Common myeloid progenitor, CD34-positive (primary cell): Measurements from ENCODE around the gene FKBP2.

ENCODE experiments used
- CTCF ChIA-PET: fragments of 350-600 bp; sonication (Branson Sonifier 250); formaldehyde crosslinking; loops from one replicate; lab custom pipeline; 2021; ENCODE audit warnings: antibody characterized with exemption; lab: Charles Lee
- POLR2A ChIA-PET: fragments of 350-600 bp; sonication (Branson Sonifier 250); formaldehyde crosslinking; loops from one replicate; lab custom pipeline; 2021; ENCODE audit warnings: antibody characterized with exemption; lab: Charles Lee
- DNase-seq, 3 donors: peaks; one replicate each; pipeline versions ENCODE4 v3.0.0 to v3.0.0-alpha.2; 2013
- H3K27ac ChIP-seq, 2 experiments: 1 replicate in 1 of 2; 2 replicates in 1 of 2; pipeline ENCODE4 v1.7.0; 2013; ENCODE audit warnings: inconsistent platforms in 2 of 2, low read length in 2 of 2, mild to moderate bottlenecking in 2 of 2, low read depth in 1 of 2, moderate library complexity in 1 of 2; ENCODE audit not compliant: severe bottlenecking in 2 of 2, insufficient read depth in 1 of 2, poor library complexity in 1 of 2
- H3K27me3 ChIP-seq, 5 experiments: replicated peaks in 2 of 5; 1 replicate in 3 of 5; 2 replicates in 2 of 5; pipeline versions ENCODE4 v1.6.1 to v1.7.0; 2013; ENCODE audit warnings: low read length in 4 of 5, mild to moderate bottlenecking in 2 of 5, moderate library complexity in 2 of 5, inconsistent platforms in 1 of 5; ENCODE audit not compliant: insufficient read depth in 5 of 5, control insufficient read depth in 4 of 5
- H3K36me3 ChIP-seq, 4 experiments: 1 replicate in 2 of 4; 2 replicates in 2 of 4; pipeline versions ENCODE4 v1.6.1 to v1.7.0; 2013; ENCODE audit warnings: low read length in 3 of 4, control low read depth in 1 of 4, mild to moderate bottlenecking in 1 of 4; ENCODE audit not compliant: control insufficient read depth in 4 of 4, insufficient read depth in 4 of 4
- H3K4me1 ChIP-seq, 4 experiments: 1 replicate in 3 of 4; 2 replicates in 1 of 4; pipeline versions ENCODE4 v1.6.1 to v1.7.1; 2013; ENCODE audit warnings: low read length in 3 of 4, mild to moderate bottlenecking in 3 of 4, control low read depth in 1 of 4, inconsistent platforms in 1 of 4, moderate library complexity in 1 of 4; ENCODE audit not compliant: control insufficient read depth in 4 of 4, insufficient read depth in 4 of 4; ENCODE audit errors: control extremely low read depth in 1 of 4
- H3K4me3 ChIP-seq, 7 experiments: 1 replicate in 4 of 7; 2 replicates in 3 of 7; pipeline versions ENCODE4 v1.5.1 to v1.7.0; 2013; ENCODE audit warnings: mild to moderate bottlenecking in 7 of 7, low read length in 6 of 7, moderate library complexity in 6 of 7, inconsistent platforms in 2 of 7, low read depth in 2 of 7, control low read depth in 1 of 7; ENCODE audit not compliant: insufficient read depth in 4 of 7, control insufficient read depth in 1 of 7; ENCODE audit errors: extremely low read depth in 1 of 7
- H3K9me3 ChIP-seq, 5 experiments: 1 replicate in 4 of 5; 2 replicates in 1 of 5; pipeline versions ENCODE4 v1.6.1 to v1.7.1; 2013; ENCODE audit warnings: low read length in 4 of 5, mild to moderate bottlenecking in 2 of 5, inconsistent platforms in 1 of 5, low read depth in 1 of 5, moderate library complexity in 1 of 5; ENCODE audit not compliant: control insufficient read depth in 4 of 5, insufficient read depth in 2 of 5; ENCODE audit errors: control extremely low read depth in 1 of 5
- WGBS: methylation state at CpG from one replicate; pipeline ENCODE4 v1.1.5; 2013; ENCODE audit not compliant: insufficient coverage; 5-methylcytosine and 5-hydroxymethylcytosine counted together

FKBP2 gene

DNA sequence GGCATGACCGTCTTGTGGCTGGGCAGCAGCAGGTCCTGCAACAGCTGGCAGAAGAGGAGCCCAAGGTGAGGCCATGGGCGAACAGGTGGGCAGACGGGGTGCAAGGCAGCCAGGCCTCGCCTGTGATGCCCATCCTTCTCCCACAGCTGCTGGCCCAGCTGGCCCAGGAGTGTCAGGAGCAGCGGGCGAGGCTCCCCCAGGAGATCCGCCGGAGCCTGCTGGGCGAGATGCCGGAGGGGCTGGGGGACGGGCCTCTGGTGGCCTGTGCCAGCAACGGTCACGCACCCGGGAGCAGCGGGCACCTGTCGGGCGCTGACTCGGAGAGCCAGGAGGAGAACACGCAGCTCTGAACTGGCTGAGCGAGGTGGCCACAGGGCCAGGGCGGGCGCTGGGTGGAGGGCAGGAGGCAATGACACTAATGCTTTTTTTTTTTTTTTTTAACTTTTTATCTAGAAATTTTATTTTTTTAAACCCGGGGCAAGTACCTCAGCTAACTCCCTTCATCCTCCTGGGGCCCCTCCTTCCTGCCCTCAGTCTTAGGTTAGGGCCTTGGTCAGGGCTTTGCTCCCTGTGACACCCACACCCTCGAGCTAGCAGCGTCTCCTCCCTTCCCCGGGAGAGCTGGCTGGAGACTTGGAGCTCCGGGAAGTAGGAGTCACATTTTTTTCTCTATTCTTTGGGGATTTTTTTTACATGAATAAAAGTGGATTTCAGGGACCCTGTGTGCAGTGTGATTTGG lies 26.5 kb downstream of the FKBP2 start:
- H3K36me3 ChIP-seq = peaks cover 0 to 38% (median 21%) of the 10 kb centered on the region in 4 experiments
- peak overlapping the region; percentile 50 to 96 for H3K27ac ChIP-seq
- ChIA-PET CTCF (interaction anchor here (1.0 to 11.4 kb wide), 8 partner anchors 9 to 77 kb away, joined by 3 to 106 read pairs (median 14); partner anchors contain the start of genes CATSPERZ, FERMT3, PLCB3 and PPP1R14B), POLR2A (interaction anchor here (0.6 to 1.4 kb wide), 3 partner anchors 17 to 290 kb away, joined by 3 to 4 read pairs (median 3); partner anchors contain the start of gene FERMT3)
- no peaks in the 10 kb centered on the region for H3K27me3 ChIP-seq
- DNase-seq = peak in 1 of 3 donors; percentile 16
- H3K4me1 ChIP-seq = peaks cover 4 to 47% (median 41%) of the 10 kb centered on the region in 4 experiments
- peak overlapping the region in 3 of 7 experiments; percentile 32 to 87 (median 76) for H3K4me3 ChIP-seq
- no peaks in the 10 kb centered on the region for H3K9me3 ChIP-seq
- 95% methylated on average over 17 of the region's 27 CpGs for WGBS

DNA sequence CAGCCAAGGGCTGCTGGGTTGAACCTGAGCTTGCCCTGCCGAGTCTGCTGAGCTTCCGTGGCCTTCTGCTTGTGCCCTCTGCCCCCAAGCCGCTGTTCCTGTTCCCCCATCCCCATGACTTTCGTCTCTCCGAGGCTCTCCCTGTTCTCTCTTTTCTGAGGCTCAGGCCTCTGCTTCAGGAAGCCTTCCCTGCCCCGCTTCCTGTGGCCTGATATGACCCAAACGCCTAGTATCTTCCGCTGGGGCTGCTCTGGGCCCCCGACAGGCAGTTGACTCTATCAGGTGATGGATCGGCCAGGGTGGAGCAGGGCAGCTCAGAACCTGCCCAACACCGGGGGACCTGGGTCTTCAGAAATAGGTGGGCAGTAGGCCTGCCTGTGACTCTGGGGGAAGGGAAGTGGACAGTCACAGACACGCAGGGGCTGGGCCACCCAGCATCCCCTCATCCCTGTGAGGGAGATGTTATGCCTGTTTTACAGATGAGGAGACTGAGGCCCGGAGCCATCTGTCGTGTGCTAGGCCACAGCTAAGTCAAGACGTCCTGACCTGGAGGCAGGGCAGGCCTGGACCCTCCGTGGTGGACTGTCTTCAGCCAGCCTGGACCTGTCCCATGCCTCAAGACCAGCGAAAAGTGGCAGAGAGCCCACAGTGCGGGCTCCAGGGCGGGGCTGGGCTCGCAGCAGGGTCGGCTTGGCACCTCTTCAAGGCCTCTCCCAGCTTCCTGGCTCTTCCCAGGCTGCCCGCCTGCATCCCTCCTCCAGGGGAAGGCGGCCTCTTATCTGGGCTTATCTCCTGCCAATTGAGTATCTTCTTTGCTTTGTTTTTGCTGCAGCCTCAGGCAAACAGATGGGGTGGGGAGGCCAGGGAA lies 27.4 kb downstream of the FKBP2 start:
- Histone ChIP-seq H3K4me1 (peaks cover 4 to 51% (median 41%) of the 10 kb centered on the region in 4 experiments), H3K4me3 (peak overlapping the region in 5 of 7 experiments; percentile 76 to 94 (median 87)), H3K9me3 (no peaks in the 10 kb centered on the region), H3K27me3 (no peaks in the 10 kb centered on the region), H3K27ac (peak overlapping the region; percentile 88 to 96), H3K36me3 (peaks cover 0 to 34% (median 15%) of the 10 kb centered on the region in 4 experiments)
- WGBS = 25% methylated on average over 18 of the region's 23 CpGs
- ChIA-PET POLR2A (interaction anchor here (0.5 to 3.9 kb wide), 6 partner anchors 16 to 291 kb away, joined by 3 to 30 read pairs (median 4); partner anchors contain the start of genes BAD, FERMT3, FKBP2 and GPR137), CTCF (interaction anchor here (0.8 to 11.4 kb wide), 13 partner anchors 10 to 78 kb away, joined by 3 to 106 read pairs (median 4); partner anchors contain the start of genes CATSPERZ, FERMT3, FKBP2 and PLCB3)
- peak in 2 of 3 donors; percentile 18 to 27 for DNase-seq

DNA sequence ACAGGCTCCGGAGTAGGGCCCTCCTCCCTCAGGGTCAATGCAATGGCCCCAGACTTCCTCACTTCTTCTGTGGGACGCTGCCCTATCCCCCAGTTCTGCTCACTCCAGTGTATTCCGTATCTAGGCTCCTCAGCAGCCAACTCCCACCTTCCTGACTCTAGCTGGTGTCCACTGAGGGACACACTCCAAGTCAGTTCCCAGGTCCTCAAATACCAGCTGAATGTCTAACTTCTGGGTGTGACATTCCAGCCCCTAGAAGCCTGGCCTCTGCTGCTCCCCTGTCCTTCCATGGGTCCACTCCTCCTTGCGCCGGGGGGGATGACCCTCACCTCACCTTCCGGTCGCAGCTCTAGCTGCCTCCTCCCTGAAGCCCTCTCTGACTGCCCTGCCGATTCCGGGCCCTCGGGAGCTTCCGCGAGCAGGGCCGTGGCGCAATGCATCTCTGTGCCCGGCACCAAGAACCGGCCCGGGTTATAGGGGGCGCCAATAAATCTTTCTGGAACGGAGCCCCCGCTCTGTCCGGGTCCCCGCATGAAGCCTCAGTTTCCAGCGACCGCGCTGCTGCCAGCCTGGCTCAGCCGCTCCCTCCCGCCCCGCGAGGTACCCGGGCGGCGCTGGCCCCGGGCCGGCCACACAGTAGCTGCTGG lies 28.1 kb downstream of the FKBP2 start:
- H3K4me3 ChIP-seq = peak overlapping the region; percentile 76 to 94 (median 86)
- whole genome bisulfite sequencing = 0% methylated on average over 31 of the region's 34 CpGs
- H3K4me1 ChIP-seq = peaks cover 4 to 51% (median 41%) of the 10 kb centered on the region in 4 experiments
- H3K27me3 ChIP-seq = no peaks in the 10 kb centered on the region
- H3K27ac ChIP-seq = peak overlapping the region; percentile 88 to 96
- DNase-seq = peak in 2 of 3 donors; percentile 31 to 42
- H3K9me3 ChIP-seq = no peaks in the 10 kb centered on the region
- POLR2A ChIA-PET = interaction anchor here (0.5 to 3.9 kb wide), 7 partner anchors 16 to 291 kb away, joined by 3 to 30 read pairs (median 4); partner anchors contain the start of genes BAD, FERMT3, FKBP2 and GPR137
- peaks cover 0 to 26% (median 10%) of the 10 kb centered on the region in 4 experiments for H3K36me3 ChIP-seq
- CTCF ChIA-PET = interaction anchor here (0.8 to 11.4 kb wide), 10 partner anchors 10 to 63 kb away, joined by 3 to 106 read pairs (median 9); partner anchors contain the start of genes CATSPERZ, FERMT3, FKBP2 and PLCB3

DNA sequence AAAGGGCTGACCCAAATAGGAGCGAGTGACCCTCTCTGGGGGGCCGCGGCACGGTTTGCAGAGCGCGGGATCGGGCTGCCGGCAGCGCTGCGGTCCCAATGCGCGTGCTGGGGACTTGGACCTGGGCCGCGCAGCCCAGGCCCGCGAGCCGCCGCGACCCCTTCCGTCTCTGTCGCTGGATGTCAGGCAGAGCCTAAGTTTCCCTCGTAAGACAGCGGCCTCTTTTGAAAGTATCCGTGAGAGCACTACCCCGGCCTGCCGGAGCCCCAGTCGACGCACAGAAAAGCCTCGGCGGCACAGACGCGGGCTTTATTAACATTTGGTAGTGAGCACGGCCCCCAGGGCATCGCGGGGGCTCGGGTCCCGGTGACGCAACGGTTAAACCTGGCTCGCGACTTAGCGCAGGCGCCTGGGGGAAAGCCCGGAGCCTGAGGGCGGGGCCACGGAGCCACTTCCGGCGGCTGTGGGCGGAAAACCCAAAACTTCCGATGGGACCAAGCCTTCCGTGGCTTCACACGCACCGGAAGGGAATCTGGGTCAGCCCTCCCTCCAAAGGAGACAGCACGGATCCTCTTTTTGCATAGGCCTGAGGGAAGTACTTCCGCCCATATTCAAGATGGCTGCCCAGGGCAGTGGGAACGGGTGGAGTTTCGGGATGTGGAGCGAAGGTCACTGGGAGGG lies 28.8 kb downstream of the FKBP2 start:
- DNase-seq = peak; percentile 98 to 99 (median 99)
- H3K4me1 ChIP-seq = peaks cover 4 to 51% (median 41%) of the 10 kb centered on the region in 4 experiments
- peak overlapping the region; percentile 88 to 96 for H3K27ac ChIP-seq
- no peaks in the 10 kb centered on the region for H3K9me3 ChIP-seq
- no peaks in the 10 kb centered on the region for H3K27me3 ChIP-seq
- H3K36me3 ChIP-seq = peaks cover 0 to 20% (median 6%) of the 10 kb centered on the region in 4 experiments
- 0% methylated on average over 48 of the region's 58 CpGs for WGBS
- peak overlapping the region; percentile 76 to 94 (median 86) for H3K4me3 ChIP-seq
- ChIA-PET CTCF (interaction anchor here (0.8 to 11.4 kb wide), 10 partner anchors 11 to 64 kb away, joined by 3 to 106 read pairs (median 14); partner anchors contain the start of genes BAD, CATSPERZ, FERMT3 and FKBP2), POLR2A (interaction anchor here (0.6 to 3.9 kb wide), 8 partner anchors 15 to 1624 kb away, joined by 3 to 30 read pairs (median 8); partner anchors contain the start of genes BAD, FERMT3, FKBP2 and GPR137)

DNA sequence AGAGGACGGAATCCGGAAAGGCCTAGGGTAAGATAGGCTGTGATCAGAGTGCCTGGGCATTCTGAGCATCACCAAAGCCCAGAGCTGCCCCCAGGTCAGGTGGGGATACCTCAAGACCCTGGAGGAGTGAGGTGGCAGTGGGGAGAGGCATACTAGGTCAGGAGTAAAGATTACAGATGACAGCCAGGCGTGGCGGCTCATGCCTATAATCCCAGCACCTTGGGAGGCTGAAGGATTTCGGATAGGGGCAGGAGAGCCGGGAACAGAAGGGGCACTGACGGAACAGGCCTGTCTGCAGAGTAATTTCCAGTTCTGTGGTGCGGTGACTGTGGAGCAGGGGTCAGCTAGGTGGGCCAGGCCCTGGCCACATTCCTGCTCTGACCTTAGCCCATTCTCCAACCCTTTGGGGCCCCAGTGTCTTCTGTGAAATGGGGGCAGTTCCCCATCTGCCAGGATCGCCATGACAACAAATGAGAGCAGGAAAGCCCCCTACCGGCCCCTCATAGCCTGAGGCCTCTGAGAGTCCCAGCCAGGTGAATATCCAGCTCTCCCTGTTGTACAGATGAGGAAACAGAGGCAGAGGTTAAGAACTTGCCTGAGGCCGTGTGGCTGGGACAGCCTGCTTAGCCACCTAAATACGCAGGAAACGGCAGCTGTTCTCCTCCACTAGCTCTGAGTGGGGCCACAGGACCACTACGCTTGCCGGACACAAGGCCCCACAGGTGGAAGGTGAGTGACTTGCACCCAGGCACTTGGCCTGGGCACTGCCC lies 34.3 kb downstream of the FKBP2 start:
- no peak for DNase-seq
- peaks cover 4 to 29% (median 22%) of the 10 kb centered on the region in 4 experiments for H3K36me3 ChIP-seq
- ChIA-PET CTCF (interaction anchor here (0.6 to 4.8 kb wide), 7 partner anchors 9 to 72 kb away, joined by 3 to 19 read pairs (median 4); partner anchors contain the start of genes BAD and CATSPERZ), POLR2A (interaction anchor here (0.6 kb wide), 1 partner anchor 22 kb away, joined by 5 read pairs; no protein-coding TSS in a partner anchor)
- no peak overlapping the region for H3K4me3 ChIP-seq
- peaks cover 0 to 20% (median 16%) of the 10 kb centered on the region in 4 experiments for H3K4me1 ChIP-seq
- H3K27me3 ChIP-seq = no peaks in the 10 kb centered on the region
- no peaks in the 10 kb centered on the region for H3K9me3 ChIP-seq
- H3K27ac ChIP-seq = no peak overlapping the region
- WGBS = 97% methylated on average over 15 of the region's 15 CpGs
